ENCODE results near the gene CHRNA9. TPM values are rescaled to one million over a fixed set of nuclear protein-coding genes. Genes with fewer than 3 reads are reported as not detected.
A peak's percentile ranks its signal among the peaks of the same experiment; 100 is the strongest.

Gene CHRNA9
- total RNA-seq, 1 donor from 2014 or later, result not detected

GRCh38 chr4:40367451-40367850 is 32.3 kb downstream of the CHRNA9 start:
- H3K4me3 Mint-ChIP-seq, result no peak overlapping the region
- DNase-seq (ENCODE audit: low read depth, low spot score), result no peak
- H3K9me3 Mint-ChIP-seq, result no peaks in the 10 kb centered on the region
- H3K36me3 Mint-ChIP-seq (ENCODE audit: low read depth), result no peaks in the 10 kb centered on the region
- TF ChIP-seq CTCF (conservative IDR thresholded peaks at IDR 0.05), result no peak
- no peaks in the 10 kb centered on the region for H3K4me1 Mint-ChIP-seq
- no peaks in the 10 kb centered on the region for H3K27me3 Mint-ChIP-seq (ENCODE audit: low read depth)
- no peak overlapping the region for H3K27ac Mint-ChIP-seq (ENCODE audit: unreplicated experiment)

GRCh38 chr4:40369437-40370274 is 34.5 kb downstream of the CHRNA9 start:
- Mint-ChIP-seq H3K4me1 (no peaks in the 10 kb centered on the region), H3K36me3 (ENCODE audit: low read depth) (no peaks in the 10 kb centered on the region), H3K27ac (ENCODE audit: unreplicated experiment) (no peak overlapping the region), H3K27me3 (ENCODE audit: low read depth) (no peaks in the 10 kb centered on the region), H3K4me3 (no peak overlapping the region), H3K9me3 (no peaks in the 10 kb centered on the region)
- TF ChIP-seq CTCF (conservative IDR thresholded peaks at IDR 0.05), result no peak
- no peak for DNase-seq (ENCODE audit: low read depth, low spot score)

- H3K27ac Mint-ChIP-seq (ENCODE audit: unreplicated experiment), result no peak overlapping the region
- TF ChIP-seq CTCF (conservative IDR thresholded peaks at IDR 0.05), result no peak
Measured at GRCh38 chr4:40372651-40373050, 37.5 kb downstream of the CHRNA9 start.

GRCh38 chr4:40373636-40374035 is 38.5 kb downstream of the CHRNA9 start:
- Mint-ChIP-seq H3K4me1 (no peaks in the 10 kb centered on the region), H3K9me3 (no peaks in the 10 kb centered on the region), H3K4me3 (no peak overlapping the region), H3K27ac (ENCODE audit: unreplicated experiment) (no peak overlapping the region), H3K36me3 (ENCODE audit: low read depth) (no peaks in the 10 kb centered on the region), H3K27me3 (ENCODE audit: low read depth) (no peaks in the 10 kb centered on the region)
- no peak for TF ChIP-seq CTCF (conservative IDR thresholded peaks at IDR 0.05)
- DNase-seq (ENCODE audit: low read depth, low spot score), result no peak

More at GRCh38 chr4:40372651-40373050, 37.5 kb downstream of the CHRNA9 start:
- H3K9me3 Mint-ChIP-seq, result no peaks in the 10 kb centered on the region
- no peak overlapping the region for H3K4me3 Mint-ChIP-seq
- no peaks in the 10 kb centered on the region for H3K4me1 Mint-ChIP-seq
- no peaks in the 10 kb centered on the region for H3K27me3 Mint-ChIP-seq (ENCODE audit: low read depth)
- H3K36me3 Mint-ChIP-seq (ENCODE audit: low read depth), result no peaks in the 10 kb centered on the region
- DNase-seq (ENCODE audit: low read depth, low spot score), result no peak

GRCh38 chr4:40375095-40375494 is 40.0 kb downstream of the CHRNA9 start:
- DNase-seq (ENCODE audit: low read depth, low spot score), result no peak
- no peak overlapping the region for H3K4me3 Mint-ChIP-seq
- no peaks in the 10 kb centered on the region for H3K27me3 Mint-ChIP-seq (ENCODE audit: low read depth)

More at GRCh38 chr4:40375095-40375494, 40.0 kb downstream of the CHRNA9 start:
- Mint-ChIP-seq H3K4me1 (no peaks in the 10 kb centered on the region), H3K9me3 (no peaks in the 10 kb centered on the region), H3K27ac (ENCODE audit: unreplicated experiment) (peak overlapping the region; percentile 3), H3K36me3 (ENCODE audit: low read depth) (no peaks in the 10 kb centered on the region)
- TF ChIP-seq CTCF (conservative IDR thresholded peaks at IDR 0.05), result no peak

Measured in neural crest cell (in vitro differentiated cells).